ENCODE measurements around the gene SF3B2. TPM values are rescaled to one million over a fixed set of nuclear protein-coding genes. Genes with fewer than 3 reads are reported as not detected.

The SF3B2 gene
- total and polyA plus RNA-seq, 2 donors (not counting 1 experiment from before 2014, with no cell fraction given): 139 to 205 TPM

- Histone ChIP-seq H3K36me3 (replicated peaks in 1 of 2; ENCODE audit: control extremely low read depth in 1 of 2, control insufficient read depth in 1 of 2, extremely low read depth in 1 of 2, insufficient read depth in 2 of 2, low read length in 1 of 2) (peaks cover 3 to 15% of the 10 kb centered on the region in 2 experiments), H3K9ac (ENCODE audit: low read length) (peak overlapping the region; percentile 59), H3K9me3 (ENCODE audit: control extremely low read depth in 1 of 3, control insufficient read depth in 2 of 3, insufficient read depth in 1 of 3, low read length in 2 of 3) (no peaks in the 10 kb centered on the region), H4K20me1 (ENCODE audit: control insufficient read depth, insufficient read depth, low read length, poor library complexity, severe bottlenecking) (no peaks in the 10 kb centered on the region), H3K79me2 (ENCODE audit: control insufficient read depth, insufficient read depth, low read length) (peaks cover 92% of the 10 kb centered on the region), H3K27ac (ENCODE audit: low read length in 2 of 2) (peak overlapping the region; percentile 76 to 93), H3K4me2 (replicated peaks; ENCODE audit: low read depth, low read length, poor library complexity, severe bottlenecking) (peak overlapping the region; percentile 81), H2AFZ (ENCODE audit: insufficient read depth, low read depth, low read length, poor library complexity, severe bottlenecking) (no peak overlapping the region), H3K4me3 (ENCODE audit: control extremely low read depth in 1 of 5, extremely low read depth in 1 of 5, insufficient read depth in 1 of 5, low read depth in 2 of 5, low read length in 4 of 5) (peak overlapping the region in 1 of 5 experiments; percentile 60), H3K27me3 (replicated peaks in 1 of 4; ENCODE audit: control extremely low read depth in 1 of 4, control insufficient read depth in 3 of 4, insufficient read depth in 4 of 4, low read length in 3 of 4) (no peaks in the 10 kb centered on the region), H3K4me1 (ENCODE audit: control insufficient read depth in 2 of 2, insufficient read depth in 2 of 2, low read length in 2 of 2) (peaks cover 86 to 89% of the 10 kb centered on the region in 2 donors)
- POLR2A ChIA-PET: interaction anchor here (1.7 to 2.7 kb wide), 4 partner anchors 9 to 36 kb away, joined by 4 to 23 read pairs (median 10); partner anchors contain the start of gene PACS1
- WGBS (ENCODE audit: insufficient coverage): 59% methylated on average over 5 of the region's 9 CpGs
- TF ChIP-seq, protein P1, sequence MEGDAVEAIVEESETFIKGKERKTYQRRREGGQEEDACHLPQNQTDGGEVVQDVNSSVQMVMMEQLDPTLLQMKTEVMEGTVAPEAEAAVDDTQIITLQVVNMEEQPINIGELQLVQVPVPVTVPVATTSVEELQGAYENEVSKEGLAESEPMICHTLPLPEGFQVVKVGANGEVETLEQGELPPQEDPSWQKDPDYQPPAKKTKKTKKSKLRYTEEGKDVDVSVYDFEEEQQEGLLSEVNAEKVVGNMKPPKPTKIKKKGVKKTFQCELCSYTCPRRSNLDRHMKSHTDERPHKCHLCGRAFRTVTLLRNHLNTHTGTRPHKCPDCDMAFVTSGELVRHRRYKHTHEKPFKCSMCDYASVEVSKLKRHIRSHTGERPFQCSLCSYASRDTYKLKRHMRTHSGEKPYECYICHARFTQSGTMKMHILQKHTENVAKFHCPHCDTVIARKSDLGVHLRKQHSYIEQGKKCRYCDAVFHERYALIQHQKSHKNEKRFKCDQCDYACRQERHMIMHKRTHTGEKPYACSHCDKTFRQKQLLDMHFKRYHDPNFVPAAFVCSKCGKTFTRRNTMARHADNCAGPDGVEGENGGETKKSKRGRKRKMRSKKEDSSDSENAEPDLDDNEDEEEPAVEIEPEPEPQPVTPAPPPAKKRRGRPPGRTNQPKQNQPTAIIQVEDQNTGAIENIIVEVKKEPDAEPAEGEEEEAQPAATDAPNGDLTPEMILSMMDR (IDR thresholded peaks at IDR 0.05): no peak
- TF ChIP-seq EZH2 (IDR thresholded peaks at IDR 0.05; ENCODE audit: borderline replicate concordance, insufficient read depth, low read depth, low read length, poor library complexity, severe bottlenecking): no peak
- Mint-ChIP-seq H3K4me1 (peaks cover 90% of the 10 kb centered on the region), H3K4me3 (peak overlapping the region; percentile 80), H3K27ac (peak overlapping the region; percentile 95), H3K9me3 (ENCODE audit: insufficient read depth) (no peaks in the 10 kb centered on the region), H3K27me3 (no peaks in the 10 kb centered on the region)
- ATAC-seq (ENCODE audit: low read depth): peak; percentile 34
- intact Hi-C loops (cut with micrococcal nuclease): loop anchor here (2.0 kb wide), 2 partner anchors 21 to 47 kb away; no protein-coding TSS in a partner anchor
- peak; percentile 50 for DNase-seq
- CTCF ChIA-PET: interaction anchor here (1.0 to 6.6 kb wide), 10 partner anchors 11 to 142 kb away, joined by 3 to 98 read pairs (median 7); partner anchors contain the start of gene PACS1
These were observed 28.1 kb downstream of the SF3B2 start for GRCh38 chr11:66080055-66080817.
